SK-N-SH (cell line): ENCODE results near the gene KRTAP5-8.

Experiments used
- CTCF ChIP-seq: fragments of 200-600 bp; sonication (generic); IDR thresholded peaks from 2 replicates; pipeline ENCODE4 v1.6.1; 2017; ENCODE audit warnings: antibody characterized with exemption, mild to moderate bottlenecking, moderate library complexity
- EP300 ChIP-seq, 2 experiments: IDR thresholded peaks; 2 replicates each; pipeline versions ENCODE4 v1.4.0 to v1.6.1; 2012; ENCODE audit warnings: borderline replicate concordance in 1 of 2, low read depth in 1 of 2, low read length in 1 of 2
- MAX ChIP-seq: IDR thresholded peaks from 2 replicates; pipeline ENCODE4 v1.4.0; 2012; ENCODE audit warnings: low read depth
- POLR2AphosphoS5 ChIP-seq: IDR thresholded peaks from 2 replicates; pipeline ENCODE4 v1.6.1; 2012; ENCODE audit warnings: low read depth, low read length
- SIN3A ChIP-seq: IDR thresholded peaks from 2 replicates; pipeline ENCODE4 v1.6.1; 2012; ENCODE audit warnings: low read depth, mild to moderate bottlenecking, low read length, moderate library complexity, borderline replicate concordance

DNA sequence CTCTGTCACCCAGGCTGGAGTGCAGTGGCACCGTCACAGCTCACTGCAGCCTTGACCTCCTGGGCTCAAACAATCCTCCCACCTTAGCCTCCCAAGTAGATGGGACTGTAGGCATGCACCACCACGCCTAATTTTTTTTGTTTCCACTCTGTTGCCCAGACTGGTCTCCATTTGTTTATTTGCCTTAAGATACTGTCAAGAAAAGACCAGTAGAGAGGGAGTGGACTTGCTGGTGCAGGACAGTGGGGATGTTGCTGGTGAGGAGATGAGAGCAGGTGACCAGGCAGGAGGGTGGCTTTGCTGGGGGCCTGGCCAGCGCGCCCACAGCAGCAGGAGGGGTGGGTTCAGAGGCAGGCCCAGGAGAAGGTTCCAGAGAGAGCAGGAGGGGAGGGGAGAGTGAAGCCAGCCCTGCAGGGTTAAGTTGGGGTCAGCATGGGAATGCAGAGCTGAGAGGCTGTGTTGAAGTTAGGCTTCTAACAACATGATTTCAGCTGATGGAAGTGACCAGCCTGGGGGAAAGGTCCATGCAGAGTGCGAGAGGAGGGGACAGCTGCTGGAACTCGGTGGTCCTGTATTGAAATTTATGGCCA is 49.0 kb upstream of the KRTAP5-8 start:
- TF ChIP-seq POLR2AphosphoS5: no peak
- no peak for TF ChIP-seq SIN3A
- no peak for TF ChIP-seq MAX
- TF ChIP-seq CTCF: no peak
- TF ChIP-seq EP300 (IDR thresholded peaks at IDR 0.05; ENCODE audit: borderline replicate concordance in 1 of 2, low read depth in 1 of 2, low read length in 1 of 2): no peak
